ENCODE results near the gene FLT3.

FLT3 gene

GRCh38 chr13:27962128-27962841 is 138.1 kb downstream of the FLT3 start:
- FAIRE-seq, result no peak
- DNase-seq (ENCODE audit: low spot score), result no peak

GRCh38 chr13:27961227-27962085 is 138.9 kb downstream of the FLT3 start:
- no peak for DNase-seq (ENCODE audit: low spot score)
- FAIRE-seq, result no peak

GRCh38 chr13:27960362-27961226 is 139.8 kb downstream of the FLT3 start:
- DNase-seq (ENCODE audit: low spot score), result no peak

GRCh38 chr13:27959976-27960361 is 140.4 kb downstream of the FLT3 start:
- DNase-seq (ENCODE audit: low spot score) (no peak), FAIRE-seq (no peak)

More at GRCh38 chr13:27960362-27961226, 139.8 kb downstream of the FLT3 start:
- FAIRE-seq, result no peak

GRCh38 chr13:27956576-27957300 is 143.6 kb downstream of the FLT3 start:
- FAIRE-seq, result no peak
- DNase-seq (ENCODE audit: low spot score), result no peak

- FAIRE-seq (no peak), DNase-seq (ENCODE audit: low spot score) (no peak)
These were observed 145.3 kb downstream of the FLT3 start for GRCh38 chr13:27955014-27955591.

- no peak for DNase-seq (ENCODE audit: low spot score)
These were observed 145.9 kb downstream of the FLT3 start for GRCh38 chr13:27954406-27954851.

GRCh38 chr13:27953676-27954405 is 146.5 kb downstream of the FLT3 start:
- no peak for FAIRE-seq
- no peak for DNase-seq (ENCODE audit: low spot score)

More at GRCh38 chr13:27954406-27954851, 145.9 kb downstream of the FLT3 start:
- no peak for FAIRE-seq

Data from RCC 7860 (cell line).